Neuronal stem cell (in vitro differentiated cells): ENCODE data around the gene SIGLEC10.

ENCODE experiments used
- DNase-seq: peaks from one replicate; pipeline ENCODE4 v3.0.0-alpha.2; 2013; ENCODE audit warnings: low spot score
- H2AFZ ChIP-seq: one replicate; pipeline ENCODE4 v1.6.1; 2013; ENCODE audit warnings: mild to moderate bottlenecking, low read length, inconsistent platforms
- H2AK5ac ChIP-seq: 2 replicates; pipeline ENCODE4 v1.6.1; 2013; ENCODE audit warnings: low read depth, mild to moderate bottlenecking, inconsistent platforms, low read length, moderate library complexity, mixed read lengths
- H2BK120ac ChIP-seq: 2 replicates; pipeline ENCODE4 v1.6.1; 2013; ENCODE audit warnings: low read depth, mild to moderate bottlenecking, inconsistent platforms, low read length, moderate library complexity, mixed read lengths
- H2BK12ac ChIP-seq: one replicate; pipeline ENCODE4 v1.6.1; 2013; ENCODE audit warnings: low read length, inconsistent platforms
- H2BK15ac ChIP-seq: 2 replicates; pipeline ENCODE4 v1.6.1; 2013; ENCODE audit warnings: mild to moderate bottlenecking, low read length, inconsistent platforms, mixed read lengths
- H2BK5ac ChIP-seq: one replicate; pipeline ENCODE4 v1.6.1; 2013; ENCODE audit warnings: inconsistent platforms, mild to moderate bottlenecking, low read length, moderate library complexity
- H3K14ac ChIP-seq: one replicate; pipeline ENCODE4 v1.6.1; 2013; ENCODE audit warnings: low read length, inconsistent platforms
- H3K18ac ChIP-seq: 2 replicates; pipeline ENCODE4 v1.6.1; 2013; ENCODE audit warnings: low read length, inconsistent platforms
- H3K23ac ChIP-seq: 2 replicates; pipeline ENCODE4 v1.6.1; 2013; ENCODE audit warnings: low read depth, mild to moderate bottlenecking, mixed read lengths, low read length, inconsistent platforms; ENCODE audit not compliant: poor library complexity
- H3K27ac ChIP-seq: replicated peaks from 3 replicates; pipeline ENCODE4 v1.5.1; 2013; ENCODE audit warnings: low read length, inconsistent platforms
- H3K27me3 ChIP-seq, 3 experiments: 2 replicates each; pipeline ENCODE4 v1.6.1; 2013; ENCODE audit warnings: low read length in 3 of 3, mild to moderate bottlenecking in 2 of 3, inconsistent platforms in 1 of 3, low read depth in 1 of 3, mixed read lengths in 1 of 3, moderate library complexity in 1 of 3; ENCODE audit not compliant: control insufficient read depth in 3 of 3, insufficient read depth in 3 of 3
- H3K36me3 ChIP-seq, 2 donors: replicated peaks in 1 of 2; 2 replicates each; pipeline ENCODE4 v1.6.1; 2013; ENCODE audit warnings: low read length in 2 of 2; ENCODE audit not compliant: control insufficient read depth in 2 of 2, insufficient read depth in 2 of 2
- H3K4ac ChIP-seq: 2 replicates; pipeline ENCODE4 v1.6.1; 2013; ENCODE audit warnings: inconsistent platforms, mild to moderate bottlenecking, low read length, moderate library complexity
- H3K4me1 ChIP-seq, 2 donors: 1 replicate in 1 of 2; 2 replicates in 1 of 2; pipeline ENCODE4 v1.6.1; 2013; ENCODE audit warnings: low read length in 2 of 2, low read depth in 1 of 2; ENCODE audit not compliant: control insufficient read depth in 2 of 2, insufficient read depth in 1 of 2
- H3K4me2 ChIP-seq: one replicate; pipeline ENCODE4 v1.6.1; 2013; ENCODE audit warnings: mild to moderate bottlenecking, low read length, inconsistent platforms; ENCODE audit not compliant: insufficient read depth, poor library complexity, severe bottlenecking
- H3K4me3 ChIP-seq, 2 donors: 2 replicates each; pipeline ENCODE4 v1.5.1; 2013; ENCODE audit warnings: low read length in 2 of 2, mild to moderate bottlenecking in 2 of 2, inconsistent platforms in 1 of 2, moderate library complexity in 1 of 2
- H3K79me1 ChIP-seq: one replicate; pipeline ENCODE4 v1.6.1; 2013; ENCODE audit warnings: low read depth, mild to moderate bottlenecking, inconsistent platforms, low read length, moderate library complexity
- H3K9ac ChIP-seq: one replicate; pipeline ENCODE4 v1.6.1; 2013; ENCODE audit warnings: mild to moderate bottlenecking, low read depth, low read length, inconsistent platforms; ENCODE audit not compliant: poor library complexity
- H3K9me3 ChIP-seq, 2 donors: replicated peaks in 1 of 2; 2 replicates each; pipeline versions ENCODE3 to v1.6.1; 2013; ENCODE audit warnings: low read length in 2 of 2, mild to moderate bottlenecking in 2 of 2, inconsistent platforms in 1 of 2, low read depth in 1 of 2, mixed read lengths in 1 of 2, moderate library complexity in 1 of 2; ENCODE audit not compliant: control insufficient read depth in 2 of 2, insufficient read depth in 1 of 2
- H4K8ac ChIP-seq: one replicate; pipeline ENCODE4 v1.6.1; 2013; ENCODE audit warnings: low read depth, mild to moderate bottlenecking, inconsistent platforms, low read length, moderate library complexity
- H4K91ac ChIP-seq: one replicate; pipeline ENCODE4 v1.6.1; 2013; ENCODE audit warnings: low read length, low read depth, mild to moderate bottlenecking, inconsistent platforms; ENCODE audit not compliant: poor library complexity
- WGBS, 2 donors: extraction: QIAGEN DNeasy Blood & Tissue Kit; methylation state at CpG; one replicate each; pipeline ENCODE4 v1.1.7; 2013; ENCODE audit warnings: missing lambda C conversion rate in 2 of 2, mixed read lengths in 1 of 2; ENCODE audit not compliant: insufficient read length in 2 of 2, insufficient replicate concordance in 1 of 2; ENCODE audit errors: extremely low coverage in 2 of 2; 5-methylcytosine and 5-hydroxymethylcytosine counted together

The SIGLEC10 gene

DNA sequence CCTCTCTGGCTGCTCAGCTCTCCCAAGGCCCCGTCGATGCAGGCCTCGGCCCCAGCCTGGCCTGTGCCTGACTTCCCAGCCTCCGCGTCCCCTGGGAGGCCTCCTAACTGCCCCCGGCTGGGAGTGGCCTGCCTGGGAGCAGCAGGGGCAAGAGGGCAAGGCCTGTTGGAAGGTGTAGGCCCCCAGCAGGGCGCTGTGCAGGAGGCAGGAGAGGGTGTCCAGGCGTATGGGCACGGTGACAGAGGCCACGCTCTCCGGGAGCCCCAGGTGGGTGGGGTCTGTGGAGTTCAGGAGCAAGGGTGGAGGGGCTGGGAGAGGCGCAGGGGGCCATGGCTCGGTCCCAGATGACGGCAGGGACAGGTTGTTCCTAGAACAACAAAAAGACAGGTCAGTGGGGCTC is 28.3 kb downstream of the SIGLEC10 start:
- H2AK5ac ChIP-seq, result peak overlapping the region; percentile 93
- peak overlapping the region; percentile 92 for H2BK12ac ChIP-seq
- H4K8ac ChIP-seq, result peak overlapping the region; percentile 21
- H4K91ac ChIP-seq, result no peak overlapping the region
- H3K18ac ChIP-seq, result peak overlapping the region; percentile 88
- H2BK120ac ChIP-seq, result no peak overlapping the region
- H3K4ac ChIP-seq, result no peak overlapping the region
- H3K4me2 ChIP-seq, result no peak overlapping the region
- DNase-seq, result no peak
- no peaks in the 10 kb centered on the region for H3K9me3 ChIP-seq
- no peaks in the 10 kb centered on the region for H3K36me3 ChIP-seq
- peak overlapping the region; percentile 78 for H2AFZ ChIP-seq
- no peak overlapping the region for H3K4me3 ChIP-seq
- no peaks in the 10 kb centered on the region for H3K27me3 ChIP-seq
- peak overlapping the region; percentile 88 for H2BK5ac ChIP-seq
- peak overlapping the region; percentile 82 for H2BK15ac ChIP-seq
- H3K14ac ChIP-seq, result no peak overlapping the region
- no peak overlapping the region for H3K27ac ChIP-seq
- H3K23ac ChIP-seq, result peak overlapping the region; percentile 29
- H3K9ac ChIP-seq, result no peak overlapping the region
- H3K4me1 ChIP-seq, result peaks cover 8 to 22% of the 10 kb centered on the region in 2 donors
- no peaks in the 10 kb centered on the region for H3K79me1 ChIP-seq
- WGBS, 2 donors, result no CpG with 5 or more reads among the region's 14 CpGs

DNA sequence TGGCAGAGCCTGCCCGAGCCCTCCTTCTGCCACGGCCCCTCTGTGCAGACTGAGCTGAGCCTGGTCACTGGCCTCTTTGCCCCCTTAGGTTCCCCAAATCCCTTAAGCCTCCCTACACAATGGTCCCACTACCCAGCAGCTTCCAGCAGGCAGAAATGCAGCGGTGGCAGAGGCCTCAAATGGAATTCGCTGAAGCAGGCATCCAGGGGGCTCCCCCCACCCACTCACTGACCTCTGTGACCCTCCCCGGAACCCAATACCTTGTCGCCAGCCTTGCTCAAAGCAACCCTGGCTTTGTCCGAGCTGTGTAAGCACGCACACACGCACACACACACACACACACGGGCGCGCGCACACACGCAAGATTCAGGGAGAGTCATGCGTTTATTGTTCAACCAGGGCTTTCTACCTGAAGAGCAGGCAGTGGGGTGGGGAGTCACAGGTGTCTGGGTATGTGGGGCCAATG is 29.5 kb downstream of the SIGLEC10 start, which contains the start of gene LIM2:
Gene LIM2 (minus strand): TSS at position 51 of the 466 bp plus-strand sequence. CDS start 531 bp downstream, outside the sequence.
- H3K23ac ChIP-seq, result no peak within 1 kb of the TSS
- peak within 1 kb of the TSS; percentile 94 for H2BK5ac ChIP-seq
- H3K4me1 ChIP-seq, result peaks cover 8 to 20% of the 10 kb centered on the region in 2 donors
- peak within 1 kb of the TSS; percentile 78 for H2AFZ ChIP-seq
- no peaks in the 10 kb centered on the region for H3K27me3 ChIP-seq
- H2BK120ac ChIP-seq, result peak within 1 kb of the TSS; percentile 96
- no peak within 1 kb of the TSS for H3K9ac ChIP-seq
- no peak within 1 kb of the TSS for H3K4me3 ChIP-seq
- peak within 1 kb of the TSS; percentile 86 for H4K8ac ChIP-seq
- no CpG with 5 or more reads among the region's 15 CpGs for WGBS, 2 donors
- peak within 1 kb of the TSS; percentile 88 for H3K18ac ChIP-seq
- H3K14ac ChIP-seq, result no peak within 1 kb of the TSS
- no peaks in the 10 kb centered on the region for H3K36me3 ChIP-seq
- H3K27ac ChIP-seq, result peak within 1 kb of the TSS; percentile 76
- no peaks in the 10 kb centered on the region for H3K79me1 ChIP-seq
- peak within 1 kb of the TSS; percentile 75 for H2BK12ac ChIP-seq
- peak within 1 kb of the TSS; percentile 99 for H2AK5ac ChIP-seq
- no peak within 1 kb of the TSS for H4K91ac ChIP-seq
- peak within 1 kb of the TSS; percentile 98 for H2BK15ac ChIP-seq
- no peak within 1 kb of the TSS for H3K4ac ChIP-seq
- DNase-seq, result peak; percentile 60
- peak within 1 kb of the TSS; percentile 13 for H3K4me2 ChIP-seq
- no peaks in the 10 kb centered on the region for H3K9me3 ChIP-seq

DNA sequence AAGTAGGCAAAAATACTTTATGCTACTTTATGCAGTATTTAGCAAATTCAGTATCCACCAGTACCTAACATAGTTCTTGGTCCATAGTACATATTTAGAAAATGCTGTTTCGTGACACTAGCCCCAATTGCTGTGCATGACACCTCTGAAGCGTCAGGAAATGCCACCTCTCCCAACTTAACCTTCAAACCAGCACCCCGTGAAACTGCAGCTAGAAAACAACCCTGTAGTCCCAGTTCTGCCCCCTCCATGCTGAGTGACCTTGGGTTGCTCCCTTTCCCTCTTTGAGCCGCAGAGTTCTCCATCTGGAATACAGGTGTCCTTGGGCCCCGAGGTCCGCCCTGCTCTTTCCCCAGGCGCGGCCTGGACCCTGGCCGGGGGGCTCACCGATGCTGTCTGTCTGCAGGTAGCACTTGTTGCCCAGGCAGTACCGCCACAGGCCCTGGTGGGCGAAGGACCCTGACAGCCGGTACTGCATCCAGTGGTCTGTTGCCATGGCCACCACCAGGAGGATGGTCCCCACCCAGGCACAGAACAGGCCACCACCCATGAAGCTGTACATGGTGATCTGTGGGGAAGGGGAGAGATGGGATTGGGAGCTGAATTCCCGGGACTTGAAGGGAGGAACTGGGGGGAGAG is 30.4 kb downstream of the SIGLEC10 start:
- H3K9me3 ChIP-seq, result peaks cover 0 to under 1% of the 10 kb centered on the region in 2 donors
- peak overlapping the region; percentile 1 for H2BK12ac ChIP-seq
- H3K4me3 ChIP-seq, result no peak overlapping the region
- no peak overlapping the region for H4K91ac ChIP-seq
- H3K4me1 ChIP-seq, result peaks cover 8 to 20% of the 10 kb centered on the region in 2 donors
- H3K4ac ChIP-seq, result no peak overlapping the region
- no peak overlapping the region for H4K8ac ChIP-seq
- H3K27me3 ChIP-seq, result no peaks in the 10 kb centered on the region
- peak overlapping the region; percentile 99 for H2AK5ac ChIP-seq
- H3K36me3 ChIP-seq, result no peaks in the 10 kb centered on the region
- peak overlapping the region; percentile 61 for H2BK120ac ChIP-seq
- H3K79me1 ChIP-seq, result no peaks in the 10 kb centered on the region
- no peak overlapping the region for H3K4me2 ChIP-seq
- H2AFZ ChIP-seq, result peak overlapping the region; percentile 78
- no peak for DNase-seq
- H3K9ac ChIP-seq, result no peak overlapping the region
- H2BK5ac ChIP-seq, result peak overlapping the region; percentile 94
- no peak overlapping the region for H3K27ac ChIP-seq
- WGBS, 2 donors, result no CpG with 5 or more reads among the region's 14 CpGs
- H2BK15ac ChIP-seq, result peak overlapping the region; percentile 98
- H3K23ac ChIP-seq, result no peak overlapping the region
- peak overlapping the region; percentile 66 for H3K18ac ChIP-seq
- no peak overlapping the region for H3K14ac ChIP-seq

DNA sequence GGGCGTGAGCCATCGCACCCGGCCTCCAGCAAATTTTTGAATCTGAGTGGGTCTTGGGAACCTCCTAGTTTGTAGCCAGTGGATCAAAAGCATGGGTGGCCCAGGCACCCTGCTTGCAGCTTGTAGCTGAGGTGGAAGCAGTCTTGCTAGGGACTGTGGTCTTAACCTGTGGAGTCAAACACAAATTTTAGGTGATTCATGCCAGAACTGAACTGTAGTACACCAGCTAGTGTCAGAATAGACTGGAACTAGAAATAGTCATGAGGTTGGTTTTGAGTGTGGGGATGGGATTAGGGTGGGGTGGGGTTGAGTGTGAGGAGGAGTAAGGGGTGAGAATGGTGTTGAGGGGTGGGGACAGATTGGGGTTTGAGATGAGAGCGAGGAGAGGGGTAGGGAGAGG is 35.4 kb downstream of the SIGLEC10 start:
- H4K91ac ChIP-seq, result no peak overlapping the region
- no peak overlapping the region for H4K8ac ChIP-seq
- H3K27me3 ChIP-seq, result no peaks in the 10 kb centered on the region
- H2BK5ac ChIP-seq, result no peak overlapping the region
- H2BK15ac ChIP-seq, result no peak overlapping the region
- no peaks in the 10 kb centered on the region for H3K79me1 ChIP-seq
- WGBS, 2 donors, result 100% methylated on average over 1 of the region's 4 CpGs; no CpG with 5 or more reads in 1 of the 2 donors
- H3K23ac ChIP-seq, result no peak overlapping the region
- peaks cover 0 to 2% of the 10 kb centered on the region in 2 donors for H3K4me1 ChIP-seq
- no peak overlapping the region for H2BK12ac ChIP-seq
- H3K14ac ChIP-seq, result no peak overlapping the region
- no peak overlapping the region for H3K27ac ChIP-seq
- H2AK5ac ChIP-seq, result no peak overlapping the region
- H2BK120ac ChIP-seq, result no peak overlapping the region
- peaks cover 2 to 3% of the 10 kb centered on the region in 2 donors for H3K9me3 ChIP-seq
- no peak overlapping the region for H3K4me2 ChIP-seq
- no peak for DNase-seq
- no peak overlapping the region for H3K18ac ChIP-seq
- no peak overlapping the region for H3K4me3 ChIP-seq
- H3K4ac ChIP-seq, result no peak overlapping the region
- H3K36me3 ChIP-seq, result no peaks in the 10 kb centered on the region
- no peak overlapping the region for H3K9ac ChIP-seq
- no peak overlapping the region for H2AFZ ChIP-seq
